ENCODE results near the gene CHMP4B.

GRCh38 chr20:33866398-33867100 lies 55.4 kb downstream of the CHMP4B start:
- no peak for TF ChIP-seq CTCF (IDR thresholded peaks at IDR 0.05)
- TF ChIP-seq EP300 (IDR thresholded peaks at IDR 0.05): no peak
- no peak for TF ChIP-seq POLR2AphosphoS5 (IDR thresholded peaks at IDR 0.05)

Data from sigmoid colon (tissue), 4 donors.